Astrocyte (in vitro differentiated cells and primary cell): ENCODE measurements around the gene CFTR.

ENCODE experiments used
- EZH2 ChIP-seq: IDR thresholded peaks from 2 replicates; pipeline ENCODE4 v1.6.1; 2012; ENCODE audit warnings: mild to moderate bottlenecking, low read length, inconsistent platforms; ENCODE audit not compliant: insufficient read depth
- TF ChIP-seq, protein P1 (sequence below): IDR thresholded peaks from 2 replicates; pipeline ENCODE4 v1.5.1; 2011; ENCODE audit warnings: low read depth, mild to moderate bottlenecking, inconsistent platforms, low read length, moderate library complexity; ENCODE audit not compliant: insufficient read depth

DNA sequence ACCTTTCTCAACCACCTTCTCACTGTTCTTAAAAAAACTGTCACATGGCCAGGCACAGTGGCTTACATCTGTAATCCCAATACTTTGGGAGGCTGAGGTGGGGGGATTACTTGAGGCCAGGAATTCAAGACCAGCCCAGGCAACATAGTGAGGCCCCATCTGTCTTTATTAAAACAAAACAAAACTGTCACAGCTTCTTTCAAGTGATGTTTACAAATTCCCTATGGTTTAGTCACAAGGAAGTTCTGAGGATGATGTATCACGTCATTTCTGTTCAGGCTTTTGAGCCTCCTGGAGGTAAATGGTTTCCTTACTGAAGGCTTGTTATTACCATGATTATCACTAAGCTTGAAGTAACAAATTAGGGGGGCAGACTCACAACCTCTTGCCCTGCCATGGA lies 186.2 kb downstream of the CFTR start:
- TF ChIP-seq, protein P1, sequence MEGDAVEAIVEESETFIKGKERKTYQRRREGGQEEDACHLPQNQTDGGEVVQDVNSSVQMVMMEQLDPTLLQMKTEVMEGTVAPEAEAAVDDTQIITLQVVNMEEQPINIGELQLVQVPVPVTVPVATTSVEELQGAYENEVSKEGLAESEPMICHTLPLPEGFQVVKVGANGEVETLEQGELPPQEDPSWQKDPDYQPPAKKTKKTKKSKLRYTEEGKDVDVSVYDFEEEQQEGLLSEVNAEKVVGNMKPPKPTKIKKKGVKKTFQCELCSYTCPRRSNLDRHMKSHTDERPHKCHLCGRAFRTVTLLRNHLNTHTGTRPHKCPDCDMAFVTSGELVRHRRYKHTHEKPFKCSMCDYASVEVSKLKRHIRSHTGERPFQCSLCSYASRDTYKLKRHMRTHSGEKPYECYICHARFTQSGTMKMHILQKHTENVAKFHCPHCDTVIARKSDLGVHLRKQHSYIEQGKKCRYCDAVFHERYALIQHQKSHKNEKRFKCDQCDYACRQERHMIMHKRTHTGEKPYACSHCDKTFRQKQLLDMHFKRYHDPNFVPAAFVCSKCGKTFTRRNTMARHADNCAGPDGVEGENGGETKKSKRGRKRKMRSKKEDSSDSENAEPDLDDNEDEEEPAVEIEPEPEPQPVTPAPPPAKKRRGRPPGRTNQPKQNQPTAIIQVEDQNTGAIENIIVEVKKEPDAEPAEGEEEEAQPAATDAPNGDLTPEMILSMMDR, result no peak
- no peak for TF ChIP-seq EZH2
